A549 (cell line): Measurements from ENCODE around the gene UQCC3.

Source experiments
- E2F6 ChIP-seq: IDR thresholded peaks from 2 replicates; pipeline ENCODE4 v1.6.1; 2012; ENCODE audit warnings: low read depth, borderline replicate concordance
- EP300 ChIP-seq, 2 experiments: fragments of >200 bp; sonication (Bioruptor Twin); formaldehyde crosslinking; IDR thresholded peaks; 2 replicates in 1 of 2; 3 replicates in 1 of 2; pipeline ENCODE4 v1.6.1; 2016 to 2017
- HDAC2 ChIP-seq: fragments of 200-600 bp; sonication (generic); IDR thresholded peaks from 2 replicates; pipeline ENCODE4 v1.6.1; 2016
- HOXA7 ChIP-seq: fragments of 250-450 bp; sonication (Bioruptor Pico); IDR thresholded peaks from 2 replicates; pipeline ENCODE4 v1.5.0; 2020; ENCODE audit warnings: mild to moderate bottlenecking, moderate library complexity
- KDM1A ChIP-seq: fragments of 200-600 bp; sonication (generic); IDR thresholded peaks from 2 replicates; pipeline ENCODE4 v1.6.1; 2016; ENCODE audit warnings: low read depth, mild to moderate bottlenecking
- MYC ChIP-seq: IDR thresholded peaks from 2 replicates; pipeline ENCODE4 v1.6.1; 2012; ENCODE audit warnings: mild to moderate bottlenecking, inconsistent platforms, low read length, improper control_type of control experiment, borderline replicate concordance
- TF ChIP-seq, protein P1 (sequence below): fragments of 250-450 bp; sonication (Bioruptor Pico); IDR thresholded peaks from 2 replicates; pipeline ENCODE4 v1.5.0; 2021; ENCODE audit warnings: mild to moderate bottlenecking, moderate library complexity, borderline replicate concordance
- TF ChIP-seq, protein P2 (sequence below): fragments of >200 bp; sonication (Bioruptor Twin); formaldehyde crosslinking; IDR thresholded peaks from 3 replicates; pipeline ENCODE4 v1.5.1; 2016

DNA sequence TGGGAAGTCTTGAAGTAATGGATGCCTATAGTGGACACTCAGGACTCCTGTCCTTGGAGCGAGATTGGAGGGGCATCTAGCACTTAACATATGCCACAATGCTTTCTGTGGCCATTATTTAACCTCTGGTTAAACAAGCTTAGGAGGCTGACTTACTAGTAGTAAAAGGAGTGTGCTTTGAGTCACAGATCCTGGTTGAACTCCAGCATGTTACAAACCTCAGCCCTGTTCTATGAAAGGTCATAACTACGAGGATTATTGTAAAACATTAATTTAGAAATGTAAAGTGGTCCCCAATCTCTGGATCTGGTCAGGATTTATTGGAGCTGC is 1.7 kb downstream of the UQCC3 start:
- TF ChIP-seq, protein P1, sequence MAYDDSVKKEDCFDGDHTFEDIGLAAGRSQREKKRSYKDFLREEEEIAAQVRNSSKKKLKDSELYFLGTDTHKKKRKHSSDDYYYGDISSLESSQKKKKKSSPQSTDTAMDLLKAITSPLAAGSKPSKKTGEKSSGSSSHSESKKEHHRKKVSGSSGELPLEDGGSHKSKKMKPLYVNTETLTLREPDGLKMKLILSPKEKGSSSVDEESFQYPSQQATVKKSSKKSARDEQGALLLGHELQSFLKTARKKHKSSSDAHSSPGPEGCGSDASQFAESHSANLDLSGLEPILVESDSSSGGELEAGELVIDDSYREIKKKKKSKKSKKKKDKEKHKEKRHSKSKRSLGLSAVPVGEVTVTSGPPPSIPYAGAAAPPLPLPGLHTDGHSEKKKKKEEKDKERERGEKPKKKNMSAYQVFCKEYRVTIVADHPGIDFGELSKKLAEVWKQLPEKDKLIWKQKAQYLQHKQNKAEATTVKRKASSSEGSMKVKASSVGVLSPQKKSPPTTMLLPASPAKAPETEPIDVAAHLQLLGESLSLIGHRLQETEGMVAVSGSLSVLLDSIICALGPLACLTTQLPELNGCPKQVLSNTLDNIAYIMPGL (CRISPR knock-in tag), result no peak
- TF ChIP-seq KDM1A, result no peak
- TF ChIP-seq, protein P2, sequence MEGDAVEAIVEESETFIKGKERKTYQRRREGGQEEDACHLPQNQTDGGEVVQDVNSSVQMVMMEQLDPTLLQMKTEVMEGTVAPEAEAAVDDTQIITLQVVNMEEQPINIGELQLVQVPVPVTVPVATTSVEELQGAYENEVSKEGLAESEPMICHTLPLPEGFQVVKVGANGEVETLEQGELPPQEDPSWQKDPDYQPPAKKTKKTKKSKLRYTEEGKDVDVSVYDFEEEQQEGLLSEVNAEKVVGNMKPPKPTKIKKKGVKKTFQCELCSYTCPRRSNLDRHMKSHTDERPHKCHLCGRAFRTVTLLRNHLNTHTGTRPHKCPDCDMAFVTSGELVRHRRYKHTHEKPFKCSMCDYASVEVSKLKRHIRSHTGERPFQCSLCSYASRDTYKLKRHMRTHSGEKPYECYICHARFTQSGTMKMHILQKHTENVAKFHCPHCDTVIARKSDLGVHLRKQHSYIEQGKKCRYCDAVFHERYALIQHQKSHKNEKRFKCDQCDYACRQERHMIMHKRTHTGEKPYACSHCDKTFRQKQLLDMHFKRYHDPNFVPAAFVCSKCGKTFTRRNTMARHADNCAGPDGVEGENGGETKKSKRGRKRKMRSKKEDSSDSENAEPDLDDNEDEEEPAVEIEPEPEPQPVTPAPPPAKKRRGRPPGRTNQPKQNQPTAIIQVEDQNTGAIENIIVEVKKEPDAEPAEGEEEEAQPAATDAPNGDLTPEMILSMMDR, result no peak
- TF ChIP-seq MYC, result no peak
- TF ChIP-seq HOXA7 (CRISPR knock-in tag), result no peak
- TF ChIP-seq EP300 (IDR thresholded peaks at IDR 0.05), result no peak
- no peak for TF ChIP-seq E2F6
- no peak for TF ChIP-seq HDAC2
